KBM-7 (cell line): ENCODE data around the gene DKK3.
"Not testable (repeated sequence)": the region's sequence is repeated elsewhere in the genome, so short reads cannot be mapped to it uniquely, and the experiment has no call there.

Experiments used
- DNase-seq: peaks from one replicate; pipeline ENCODE4 v3.0.0-alpha.2; 2015
- in situ Hi-C: fragments of 300-500 bp; cut with MboI; formaldehyde crosslinking; loops from 2 replicates; pipeline ENCODE4 v1.14.3; 2020; ENCODE audit warnings: low sequenced_read_pairs, low pct_unique_long_range_greater_than_20kb, mixed read lengths

DKK3 gene

GRCh38 chr11:12040719-12041118 is 32.3 kb upstream of the DKK3 start:
- not testable (repeated sequence) for DNase-seq
- in situ Hi-C loops, result loop anchor here (25.0 kb wide), 1 partner anchor 253 kb away; no protein-coding TSS in a partner anchor

DNA sequence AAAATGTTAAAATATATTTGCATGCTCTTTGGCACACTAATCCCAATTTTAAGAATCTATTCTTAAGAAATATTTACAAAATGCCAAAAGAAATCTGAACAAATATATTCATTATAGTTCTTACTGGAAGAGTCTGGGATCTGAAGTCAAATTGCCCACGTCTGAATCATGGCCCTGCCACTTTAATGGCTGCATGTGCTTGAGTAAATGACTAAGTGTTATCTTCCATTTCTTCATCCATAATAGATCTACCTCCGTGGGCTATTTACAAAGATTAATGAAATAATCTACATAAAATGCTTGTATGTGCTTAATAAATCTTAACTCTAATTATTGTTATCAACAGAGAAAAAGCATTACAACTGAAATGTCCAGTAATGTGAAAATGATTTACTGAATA is 24.5 kb upstream of the DKK3 start:
- in situ Hi-C loops, result loop anchor here (25.0 kb wide), 1 partner anchor 246 kb away; no protein-coding TSS in a partner anchor
- DNase-seq, result no peak

DNA sequence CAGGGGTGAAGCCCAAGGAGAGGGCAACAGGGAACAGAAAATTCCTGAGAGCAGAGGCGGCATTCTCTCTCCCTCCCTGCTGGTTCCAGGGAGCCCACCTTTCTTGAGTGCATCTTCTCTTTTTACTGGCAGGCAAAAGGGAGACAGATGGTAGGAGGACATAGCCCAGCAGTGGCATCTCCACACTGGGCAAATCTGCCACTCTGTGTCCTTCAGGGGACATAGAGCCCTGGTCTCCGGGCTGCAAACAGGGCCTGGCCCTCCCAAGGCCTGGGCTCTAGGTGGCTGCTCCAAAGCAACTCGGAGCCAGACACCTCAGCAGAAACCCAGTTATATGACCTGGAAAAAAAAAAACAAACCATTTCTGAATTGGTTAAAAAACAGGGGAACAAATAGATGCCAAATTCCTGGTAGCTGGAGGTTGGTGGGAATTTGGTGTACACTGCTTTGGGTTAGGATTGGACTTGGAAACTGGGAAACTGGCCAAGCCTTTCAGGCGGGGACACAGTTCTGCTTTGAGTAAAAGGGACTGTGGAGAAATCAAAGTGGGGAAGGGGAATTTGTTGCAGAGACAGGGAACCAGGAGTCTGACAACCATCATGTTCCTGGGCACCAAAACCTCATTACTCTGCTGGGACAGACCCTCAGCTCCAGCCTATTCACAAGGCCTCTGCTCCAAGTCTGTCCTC is 23.6 kb upstream of the DKK3 start:
- in situ Hi-C loops, result loop anchor here (25.0 kb wide), 1 partner anchor 245 kb away; no protein-coding TSS in a partner anchor
- DNase-seq, result no peak

GRCh38 chr11:12029738-12030363 is 21.4 kb upstream of the DKK3 start:
- no peak for DNase-seq
- in situ Hi-C loops, result loop anchor here (25.0 kb wide), 1 partner anchor 243 kb away; no protein-coding TSS in a partner anchor

DNA sequence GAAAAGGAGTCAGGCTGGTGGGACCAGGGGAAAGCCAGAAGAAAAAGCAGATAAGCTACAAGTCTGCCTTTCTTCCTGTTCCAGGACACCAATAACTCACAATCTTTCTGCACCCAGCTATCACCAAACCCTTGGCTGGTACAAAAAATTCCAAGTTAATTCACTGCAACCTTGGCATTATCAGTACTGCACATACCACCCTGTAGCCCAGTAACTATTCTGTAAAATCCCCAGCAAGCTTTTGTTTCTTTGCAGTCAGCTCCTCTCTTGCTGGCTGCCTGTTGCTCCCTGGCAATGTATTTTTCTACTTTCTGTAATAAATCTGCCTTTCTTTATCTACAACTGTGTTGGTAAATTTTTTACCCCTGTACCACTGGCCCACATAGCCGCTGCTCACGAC is 20.7 kb upstream of the DKK3 start:
- in situ Hi-C loops, result loop anchor here (25.0 kb wide), 1 partner anchor 242 kb away; no protein-coding TSS in a partner anchor

GRCh38 chr11:12028303-12028702 is 19.9 kb upstream of the DKK3 start:
- in situ Hi-C loops, result loop anchor here (25.0 kb wide), 1 partner anchor 241 kb away; no protein-coding TSS in a partner anchor
- no peak for DNase-seq

More for the DNA sequence above, 20.7 kb upstream of the DKK3 start:
- DNase-seq, result no peak

DNA sequence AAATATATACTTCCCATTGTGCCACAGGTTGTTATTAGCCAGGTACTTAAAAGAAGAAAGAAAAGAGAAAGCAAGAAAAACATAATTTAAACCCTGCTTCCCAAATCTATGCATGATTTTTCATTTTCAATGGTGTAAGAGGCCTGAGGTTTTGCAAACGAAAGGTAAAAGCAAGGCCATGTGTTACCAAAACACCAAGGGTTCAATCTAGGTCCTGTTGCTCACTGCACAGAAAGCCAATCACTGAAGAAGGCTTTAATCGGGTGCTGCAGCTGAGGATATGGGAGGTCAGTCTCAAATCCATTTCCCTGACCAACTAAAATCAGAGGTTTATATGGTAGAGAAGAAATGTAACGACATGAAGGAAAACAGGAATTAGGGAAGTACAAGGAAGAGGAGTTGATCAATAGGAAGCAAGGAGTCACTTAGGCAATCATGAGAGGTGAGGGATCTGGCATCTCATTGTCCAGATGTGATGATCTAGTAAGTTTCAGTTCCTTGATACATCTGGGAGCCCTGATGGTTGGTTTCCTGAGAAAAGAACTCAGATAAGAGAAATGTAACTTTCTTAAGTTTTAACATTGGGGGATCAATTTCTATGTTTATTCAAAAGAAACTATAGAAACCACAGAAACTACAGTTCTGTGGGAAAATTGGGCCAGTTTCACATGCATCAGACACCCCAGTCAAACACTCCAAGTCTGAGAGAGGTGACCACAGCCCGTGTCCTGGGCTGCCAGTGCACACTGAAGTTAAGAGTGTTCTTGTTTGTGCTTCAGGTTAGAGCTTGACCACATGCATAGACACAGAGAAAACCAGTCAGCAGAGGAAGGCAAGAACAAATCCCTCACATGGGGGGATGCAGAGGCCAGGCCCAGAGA is 18.1 kb upstream of the DKK3 start:
- no peak for DNase-seq
- in situ Hi-C loops, result loop anchor here (25.0 kb wide), 1 partner anchor 239 kb away; no protein-coding TSS in a partner anchor

GRCh38 chr11:12024254-12024926 is 16.0 kb upstream of the DKK3 start:
- DNase-seq, result peak; percentile 70
- in situ Hi-C loops, result no loop called here

DNA sequence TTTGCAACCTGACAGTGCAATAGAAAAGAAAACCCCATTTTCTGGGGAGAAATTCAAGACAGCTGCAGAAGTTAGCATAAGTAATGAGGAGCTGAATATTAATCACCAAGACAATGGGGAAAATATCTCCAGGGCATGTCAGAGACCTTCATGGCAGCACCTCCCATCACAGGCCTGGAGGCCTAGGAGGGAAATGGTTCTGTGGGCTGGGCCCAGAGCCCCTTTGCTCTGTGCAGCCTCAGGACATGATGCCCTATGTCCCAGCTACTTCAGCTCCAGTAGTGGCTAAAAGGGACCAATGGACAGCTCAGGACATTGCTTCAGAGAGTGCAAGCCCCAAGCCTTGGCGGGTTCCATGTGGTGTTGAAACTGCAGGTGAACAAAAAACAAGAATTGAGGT is 14.6 kb upstream of the DKK3 start:
- in situ Hi-C loops, result no loop called here

GRCh38 chr11:12020546-12020945 is 12.1 kb upstream of the DKK3 start:
- DNase-seq, result no peak
- in situ Hi-C loops, result no loop called here

More for the DNA sequence above, 14.6 kb upstream of the DKK3 start:
- no peak for DNase-seq

DNA sequence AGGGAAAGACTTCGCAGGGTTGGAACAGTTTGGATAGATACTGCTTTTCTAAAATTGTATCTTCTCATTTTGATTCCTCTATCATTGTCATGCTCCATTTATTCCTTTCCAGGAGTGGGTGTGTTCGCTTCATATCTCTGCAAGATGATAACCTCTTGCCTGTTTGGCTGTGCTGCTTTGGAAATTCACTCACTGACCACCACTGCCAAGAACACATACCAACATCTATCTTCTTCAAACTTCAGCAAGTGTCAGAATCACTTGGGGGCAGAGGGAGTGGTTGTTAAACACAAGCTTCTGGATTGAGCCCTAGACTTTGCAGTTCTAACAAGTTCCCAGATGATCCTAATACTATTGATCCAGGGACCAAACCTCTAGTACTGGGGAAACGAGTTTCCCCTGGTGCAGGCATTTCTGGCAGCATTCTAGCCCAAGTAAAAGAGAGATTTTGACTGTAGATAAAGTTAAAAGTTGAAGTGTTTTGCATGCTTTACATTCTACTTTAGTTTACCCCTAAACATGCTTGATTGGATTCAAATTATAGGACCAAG is 11.5 kb upstream of the DKK3 start:
- no peak for DNase-seq
- in situ Hi-C loops, result no loop called here

DNA sequence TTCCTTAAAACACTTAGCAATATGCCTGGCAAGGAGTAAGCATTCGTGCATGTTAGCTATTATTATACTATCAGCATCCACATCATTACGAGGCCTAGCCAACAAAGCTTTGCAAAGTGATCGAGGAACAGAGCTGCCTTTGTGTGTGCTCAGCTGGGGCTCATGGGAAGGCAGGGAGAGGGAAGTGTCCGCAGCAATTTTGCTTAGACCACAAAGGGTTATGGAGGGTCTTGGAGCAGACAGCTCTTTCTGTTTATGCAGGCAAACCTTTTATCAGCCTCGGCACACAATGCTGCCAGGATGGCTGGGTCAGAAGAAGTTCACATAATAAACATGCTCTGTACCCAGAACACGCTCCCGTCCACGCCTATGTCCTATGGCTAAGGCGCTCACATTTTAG is 10.9 kb upstream of the DKK3 start:
- DNase-seq, result no peak
- in situ Hi-C loops, result no loop called here

DNA sequence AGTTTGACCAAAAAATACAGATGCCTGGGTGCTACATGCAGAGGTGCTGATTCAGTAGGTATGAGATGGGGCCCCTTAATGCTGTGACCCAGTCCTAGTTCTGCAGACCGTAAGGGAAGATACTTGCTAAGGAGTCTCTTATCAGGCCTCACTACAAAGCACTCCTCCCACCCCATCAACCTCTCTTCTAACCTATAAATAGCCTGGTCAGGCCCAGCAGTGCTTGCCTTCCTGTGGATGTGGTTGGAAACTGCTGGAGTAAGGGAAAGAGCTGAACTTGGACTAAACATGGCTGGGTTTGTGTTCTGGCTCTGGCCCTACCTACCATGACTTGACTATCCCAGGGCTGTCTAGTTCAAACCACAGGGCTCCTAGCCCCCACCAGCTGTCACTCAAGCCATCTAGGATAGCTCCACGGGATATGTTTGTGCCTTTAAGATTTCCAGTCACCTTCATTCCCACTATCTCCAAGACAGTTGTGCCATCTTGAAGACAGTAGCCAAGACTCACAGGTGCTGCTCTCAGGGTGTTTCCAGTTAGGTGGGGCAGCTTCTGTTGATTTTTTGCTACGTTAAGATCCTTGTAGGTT is 9.5 kb upstream of the DKK3 start:
- no peak for DNase-seq
- in situ Hi-C loops, result no loop called here

- DNase-seq, result no peak
- in situ Hi-C loops, result no loop called here
Measured at GRCh38 chr11:12017243-12017678, 8.8 kb upstream of the DKK3 start.

DNA sequence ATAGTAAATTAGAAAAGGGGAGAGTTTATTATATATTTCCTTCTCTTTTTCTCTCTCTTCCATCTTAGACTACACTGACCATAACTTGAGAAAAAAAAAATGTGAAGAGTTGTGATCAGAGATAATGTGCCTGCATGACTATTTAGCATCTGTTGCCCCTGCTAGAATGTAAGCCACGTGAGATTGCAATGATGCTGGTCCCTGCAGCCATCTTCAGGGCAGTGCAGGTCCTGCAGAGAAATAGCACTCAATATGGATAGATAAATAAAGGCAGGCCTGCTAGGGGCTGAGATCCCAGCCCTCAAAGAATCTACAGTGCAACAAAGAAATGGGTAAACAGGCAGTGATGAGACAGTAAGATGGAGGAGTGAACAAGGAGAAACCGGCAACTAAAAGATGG is 7.8 kb upstream of the DKK3 start:
- in situ Hi-C loops, result no loop called here

DNA sequence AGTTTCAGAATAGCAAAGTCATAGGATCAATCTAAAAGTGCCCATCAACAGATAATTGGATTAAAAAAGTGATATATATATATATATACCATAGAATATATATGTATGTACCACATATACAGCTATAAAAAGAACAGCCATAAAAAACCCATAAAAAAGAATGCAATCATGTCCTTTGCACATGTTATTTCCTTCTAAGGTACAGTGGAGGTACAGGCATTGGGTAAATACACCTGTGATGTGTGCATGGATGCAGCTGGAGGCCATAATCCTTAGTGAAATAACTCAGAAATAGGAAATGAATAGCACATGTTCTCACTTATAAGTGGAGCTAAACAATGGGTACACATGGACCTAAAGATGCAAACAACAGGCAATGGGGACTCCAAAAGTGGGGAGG is 7.1 kb upstream of the DKK3 start:
- in situ Hi-C loops, result no loop called here
- DNase-seq, result no peak

More for the DNA sequence above, 7.8 kb upstream of the DKK3 start:
- no peak for DNase-seq

DNA sequence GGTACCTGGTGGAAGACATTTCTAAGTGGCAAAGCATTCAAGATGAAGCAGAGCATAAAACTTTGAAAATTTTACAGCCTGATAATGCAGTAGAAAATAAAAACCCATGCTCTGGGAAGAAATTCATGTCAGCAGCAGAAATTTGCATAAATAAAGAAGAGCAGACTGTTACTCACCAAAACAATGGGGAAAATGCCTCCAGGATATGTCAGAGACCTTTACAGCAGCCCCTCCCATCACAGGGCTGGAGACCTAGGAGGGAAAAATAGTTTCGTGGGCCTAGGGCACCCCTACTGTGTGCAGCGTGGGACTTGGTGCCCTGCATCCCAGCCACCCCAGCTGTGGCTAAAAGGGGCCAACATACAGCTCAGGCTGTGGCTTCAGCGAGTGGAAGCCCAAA is 5.4 kb upstream of the DKK3 start:
- in situ Hi-C loops, result no loop called here
- no peak for DNase-seq

- no peak for DNase-seq
- in situ Hi-C loops, result no loop called here
Measured at GRCh38 chr11:12009617-12010321, 1.3 kb upstream of the DKK3 start.
